Mesothelial cell of epicardium (in vitro differentiated cells): ENCODE measurements around the gene NSF. TPM values are rescaled to one million over a fixed set of nuclear protein-coding genes. Genes with fewer than 3 reads are reported as not detected.

Experiments
- DNase-seq, 2 experiments: peaks; one replicate each; pipeline ENCODE4 v3.0.0; 2021; ENCODE audit warnings: low spot score in 2 of 2; ENCODE audit not compliant: unreplicated experiment in 2 of 2
- H3K27ac Mint-ChIP-seq: 2 replicates; pipeline ENCODE4 v1.8.0; 2021; ENCODE audit warnings: mixed read lengths
- H3K27me3 Mint-ChIP-seq: 2 replicates; pipeline ENCODE4 v1.8.0; 2021; ENCODE audit warnings: low read depth, mixed read lengths
- H3K36me3 Mint-ChIP-seq: 2 replicates; pipeline ENCODE4 v1.8.0; 2021; ENCODE audit warnings: mixed read lengths
- H3K4me1 Mint-ChIP-seq: 2 replicates; pipeline ENCODE4 v1.8.0; 2021; ENCODE audit warnings: mixed read lengths
- H3K4me3 Mint-ChIP-seq: 2 replicates; pipeline ENCODE4 v1.8.0; 2021; ENCODE audit warnings: mild to moderate bottlenecking, moderate library complexity, mixed read lengths
- H3K9me3 Mint-ChIP-seq: 2 replicates; pipeline ENCODE4 v1.8.0; 2021; ENCODE audit warnings: mixed read lengths
- CTCF ChIP-seq: fragments of 200-600 bp; sonication (generic); IDR thresholded peaks from one replicate; pipeline ENCODE4 v1.5.0; 2021; ENCODE audit warnings: antibody characterized with exemption; ENCODE audit not compliant: unreplicated experiment
- total RNA-seq: library from RNA; stranded (reverse); gene quantifications from 3 replicates; pipeline ENCODE4 v1.2.1, GENCODE V29; 2021

Gene NSF
- total RNA-seq, 1 donor from 2014 or later, result 32.8 TPM

- no peak for TF ChIP-seq CTCF
- Mint-ChIP-seq H3K36me3 (peaks cover 19% of the 10 kb centered on the region), H3K4me1 (peaks cover 43% of the 10 kb centered on the region), H3K4me3 (peak overlapping the region; percentile 61), H3K27me3 (no peaks in the 10 kb centered on the region), H3K27ac (peak overlapping the region; percentile 71), H3K9me3 (no peaks in the 10 kb centered on the region)
- DNase-seq, result peak in 1 of 2 experiments; percentile 34
Measured at GRCh38 chr17:46769531-46770438, 179.3 kb downstream of the NSF start.

- Mint-ChIP-seq H3K4me1 (peaks cover 42% of the 10 kb centered on the region), H3K27ac (peak overlapping the region; percentile 71), H3K27me3 (no peaks in the 10 kb centered on the region), H3K36me3 (peaks cover 20% of the 10 kb centered on the region), H3K9me3 (no peaks in the 10 kb centered on the region), H3K4me3 (peak overlapping the region; percentile 61)
- TF ChIP-seq CTCF, result no peak
- no peak for DNase-seq
Measured at GRCh38 chr17:46770439-46770817, 180.0 kb downstream of the NSF start.

GRCh38 chr17:46770818-46771560 lies 180.5 kb downstream of the NSF start:
- no peaks in the 10 kb centered on the region for H3K9me3 Mint-ChIP-seq
- peaks cover 15% of the 10 kb centered on the region for H3K36me3 Mint-ChIP-seq
- H3K27me3 Mint-ChIP-seq, result no peaks in the 10 kb centered on the region
- DNase-seq, result peak in 1 of 2 experiments; percentile 66
- no peak for TF ChIP-seq CTCF
- peaks cover 37% of the 10 kb centered on the region for H3K4me1 Mint-ChIP-seq
- H3K27ac Mint-ChIP-seq, result peak overlapping the region; percentile 71
- H3K4me3 Mint-ChIP-seq, result peak overlapping the region; percentile 61

GRCh38 chr17:46771561-46772474 lies 181.3 kb downstream of the NSF start:
- Mint-ChIP-seq H3K36me3 (peaks cover 15% of the 10 kb centered on the region), H3K9me3 (no peaks in the 10 kb centered on the region), H3K4me3 (peak overlapping the region; percentile 74), H3K27ac (peak overlapping the region; percentile 87), H3K27me3 (no peaks in the 10 kb centered on the region), H3K4me1 (peaks cover 37% of the 10 kb centered on the region)
- DNase-seq, result peak in 1 of 2 experiments; percentile 62
- TF ChIP-seq CTCF, result no peak
